Panc1 (cell line): Measurements from ENCODE around the gene EXT2. TPM values are rescaled to one million over a fixed set of nuclear protein-coding genes. Genes with fewer than 3 reads are reported as not detected.

Source experiments
- ATAC-seq: fragments of 200-7000 bp; cut with Tn5 transposase; 2 replicates; pipeline ENCODE4 v1.9.1; 2020; ENCODE audit warnings: mild to moderate bottlenecking, moderate library complexity
- BruUV-seq: library from RNA; stranded (reverse); fragments of 400-500 nt; replicated peaks from 2 replicates; lab custom pipeline; 2021; lab: Mats Ljungman, UMichigan
- CTCF ChIA-PET: fragments of 300-600 bp; sonication (Branson Sonifier 250); formaldehyde crosslinking; loops from one replicate; lab custom pipeline; 2022; ENCODE audit warnings: antibody characterized with exemption; lab: Charles Lee
- POLR2A ChIA-PET: fragments of 300-600 bp; sonication (Branson Sonifier 250); formaldehyde crosslinking; loops from one replicate; lab custom pipeline; 2022; ENCODE audit warnings: antibody characterized with exemption; lab: Charles Lee
- DNase-seq: peaks from one replicate; pipeline ENCODE4 v3.0.0-alpha.2; 2010; ENCODE audit warnings: low read depth, low spot score
- H3K27ac ChIP-seq: 2 replicates; pipeline ENCODE4 v1.5.1; 2011; ENCODE audit warnings: mild to moderate bottlenecking, low read length, inconsistent platforms
- H3K27me3 ChIP-seq: fragments of 200-500 bp; sonication (Bioruptor generic); 2 replicates; pipeline ENCODE4 v1.6.0; 2014; ENCODE audit warnings: low read length, inconsistent platforms; ENCODE audit not compliant: control insufficient read depth, insufficient read depth
- H3K36me3 ChIP-seq: fragments of 200-500 bp; sonication (Bioruptor generic); 2 replicates; pipeline ENCODE4 v1.5.1; 2014; ENCODE audit warnings: inconsistent platforms, mild to moderate bottlenecking, low read length, moderate library complexity; ENCODE audit not compliant: control insufficient read depth, insufficient read depth
- H3K4me1 ChIP-seq: 2 replicates; pipeline ENCODE4 v1.5.1; 2011; ENCODE audit warnings: inconsistent platforms, mild to moderate bottlenecking, low read length, moderate library complexity; ENCODE audit not compliant: control insufficient read depth, insufficient read depth
- H3K4me3 ChIP-seq, 2 experiments: 2 replicates each; pipeline ENCODE4 v1.5.1; 2011 to 2012; ENCODE audit warnings: low read depth in 2 of 2, low read length in 2 of 2, mild to moderate bottlenecking in 2 of 2, inconsistent platforms in 1 of 2, moderate library complexity in 1 of 2
- H3K9me3 ChIP-seq: fragments of 200-500 bp; sonication (Bioruptor generic); 2 replicates; pipeline ENCODE4 v1.5.1; 2014; ENCODE audit warnings: low read depth, mild to moderate bottlenecking, inconsistent platforms, low read length, moderate library complexity; ENCODE audit not compliant: control insufficient read depth, insufficient read depth
- POLR2AphosphoS5 ChIP-seq: IDR thresholded peaks from 2 replicates; pipeline ENCODE4 v1.6.1; 2012; ENCODE audit warnings: mild to moderate bottlenecking, low read depth, low read length, moderate library complexity
- REST ChIP-seq, 2 experiments: IDR thresholded peaks; 2 replicates each; pipeline ENCODE4 v1.6.1; 2011 to 2012; ENCODE audit warnings: low read depth in 2 of 2, control low read depth in 1 of 2, low read length in 1 of 2, mild to moderate bottlenecking in 1 of 2, moderate library complexity in 1 of 2; ENCODE audit not compliant: insufficient read depth in 1 of 2
- SIN3A ChIP-seq: IDR thresholded peaks from 2 replicates; pipeline ENCODE4 v1.6.1; 2012; ENCODE audit warnings: low read depth, mild to moderate bottlenecking, low read length, moderate library complexity, borderline replicate concordance; ENCODE audit not compliant: insufficient read depth
- TCF7L2 ChIP-seq: IDR thresholded peaks from 2 replicates; pipeline ENCODE4 v1.6.1; 2011; ENCODE audit warnings: mild to moderate bottlenecking, low read depth, low read length, inconsistent platforms
- in situ Hi-C: cut with HindIII; loops from 2 replicates; pipeline ENCODE4 v1.10.0; 2016; ENCODE audit warnings: low sequenced_read_pairs, low pct_unique_long_range_greater_than_20kb
- intact Hi-C: fragments of 100-400 bp; cut with micrococcal nuclease; formaldehyde crosslinking; loops from one replicate; pipeline ENCODE4 v1.10.0; 2022; ENCODE audit not compliant: unreplicated experiment
- total RNA-seq: library from RNA; stranded (reverse); gene quantifications from one replicate; pipeline ENCODE4 v1.2.1, GENCODE V29; 2021; ENCODE audit not compliant: unreplicated experiment
- TF ChIP-seq, protein P1 (sequence below): fragments of 450-650 bp; IDR thresholded peaks from 2 replicates; pipeline ENCODE4 v1.5.1; 2017; ENCODE audit warnings: mild to moderate bottlenecking

EXT2 gene
- total RNA-seq, 1 experiment from 2014 or later, result 57.5 TPM

DNA sequence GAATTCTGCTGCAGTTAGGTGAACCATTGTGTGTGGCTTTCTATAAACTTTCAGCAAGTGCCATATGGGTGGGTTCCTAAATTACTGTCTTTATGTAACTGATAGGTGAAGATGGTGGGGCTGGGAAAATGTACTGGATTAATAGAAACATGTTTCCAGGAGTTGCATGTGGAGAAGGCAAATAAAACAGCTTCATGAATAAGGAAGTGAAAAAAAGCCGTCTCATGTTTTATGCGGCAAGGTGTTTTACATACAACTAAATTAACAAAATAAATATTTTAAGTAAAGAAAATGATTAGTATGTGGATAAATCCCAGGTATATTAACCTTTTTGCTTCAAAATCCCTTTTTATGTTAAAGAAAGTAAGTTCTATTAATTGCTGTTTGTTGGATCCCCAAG, 67.2 kb downstream of the EXT2 start:
- ATAC-seq (no peak), DNase-seq (no peak)
- BruUV-seq, result no TSS peak
- no peaks in the 10 kb centered on the region for H3K36me3 ChIP-seq
- H3K9me3 ChIP-seq, result no peaks in the 10 kb centered on the region
- H3K4me3 ChIP-seq, result no peak overlapping the region
- POLR2A ChIA-PET, result no interaction called here
- H3K27me3 ChIP-seq, result no peaks in the 10 kb centered on the region
- TF ChIP-seq POLR2AphosphoS5, result no peak
- no peak for TF ChIP-seq REST (IDR thresholded peaks at IDR 0.05; ENCODE audit: insufficient read depth in 1 of 2, low read depth in 2 of 2, low read length in 1 of 2)
- TF ChIP-seq SIN3A, result no peak
- TF ChIP-seq, protein P1, sequence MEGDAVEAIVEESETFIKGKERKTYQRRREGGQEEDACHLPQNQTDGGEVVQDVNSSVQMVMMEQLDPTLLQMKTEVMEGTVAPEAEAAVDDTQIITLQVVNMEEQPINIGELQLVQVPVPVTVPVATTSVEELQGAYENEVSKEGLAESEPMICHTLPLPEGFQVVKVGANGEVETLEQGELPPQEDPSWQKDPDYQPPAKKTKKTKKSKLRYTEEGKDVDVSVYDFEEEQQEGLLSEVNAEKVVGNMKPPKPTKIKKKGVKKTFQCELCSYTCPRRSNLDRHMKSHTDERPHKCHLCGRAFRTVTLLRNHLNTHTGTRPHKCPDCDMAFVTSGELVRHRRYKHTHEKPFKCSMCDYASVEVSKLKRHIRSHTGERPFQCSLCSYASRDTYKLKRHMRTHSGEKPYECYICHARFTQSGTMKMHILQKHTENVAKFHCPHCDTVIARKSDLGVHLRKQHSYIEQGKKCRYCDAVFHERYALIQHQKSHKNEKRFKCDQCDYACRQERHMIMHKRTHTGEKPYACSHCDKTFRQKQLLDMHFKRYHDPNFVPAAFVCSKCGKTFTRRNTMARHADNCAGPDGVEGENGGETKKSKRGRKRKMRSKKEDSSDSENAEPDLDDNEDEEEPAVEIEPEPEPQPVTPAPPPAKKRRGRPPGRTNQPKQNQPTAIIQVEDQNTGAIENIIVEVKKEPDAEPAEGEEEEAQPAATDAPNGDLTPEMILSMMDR, result no peak
- TF ChIP-seq TCF7L2, result no peak
- in situ Hi-C loops (no loop called here), intact Hi-C loops (no loop called here)
- CTCF ChIA-PET, result no interaction called here
- no peaks in the 10 kb centered on the region for H3K4me1 ChIP-seq
- H3K27ac ChIP-seq, result no peak overlapping the region

- no peaks in the 10 kb centered on the region for H3K27me3 ChIP-seq
- H3K4me1 ChIP-seq, result no peaks in the 10 kb centered on the region
- intact Hi-C loops, result no loop called here
- CTCF ChIA-PET, result no interaction called here
- DNase-seq (no peak), ATAC-seq (no peak)
- no peak overlapping the region for H3K27ac ChIP-seq
- H3K9me3 ChIP-seq, result no peaks in the 10 kb centered on the region
- POLR2A ChIA-PET, result no interaction called here
- BruUV-seq, result no TSS peak
- in situ Hi-C loops, result no loop called here
- no peak overlapping the region for H3K4me3 ChIP-seq
- no peaks in the 10 kb centered on the region; the same call in 1 of the 2 replicates for H3K36me3 ChIP-seq
- no peak for TF ChIP-seq SIN3A
- no peak for TF ChIP-seq POLR2AphosphoS5
Measured at GRCh38 chr11:44165432-44165831, 70.0 kb downstream of the EXT2 start.

- intact Hi-C loops, result no loop called here
- TF ChIP-seq POLR2AphosphoS5, result no peak
- TF ChIP-seq, protein P1, result no peak
- TF ChIP-seq SIN3A, result no peak
- in situ Hi-C loops, result no loop called here
- DNase-seq (no peak), ATAC-seq (no peak)
- ChIA-PET CTCF (no interaction called here), POLR2A (no interaction called here)
- BruUV-seq, result no TSS peak
- no peaks in the 10 kb centered on the region; the same call in 1 of the 2 replicates for H3K36me3 ChIP-seq
- no peak overlapping the region for H3K27ac ChIP-seq
- no peaks in the 10 kb centered on the region for H3K4me1 ChIP-seq
- no peaks in the 10 kb centered on the region for H3K27me3 ChIP-seq
- no peaks in the 10 kb centered on the region for H3K9me3 ChIP-seq
- no peak overlapping the region for H3K4me3 ChIP-seq
Measured at GRCh38 chr11:44167046-44167445, 71.6 kb downstream of the EXT2 start.
